Measurements from ENCODE around the gene GFOD2.
"Not testable (repeated sequence)": the region's sequence is repeated elsewhere in the genome, so short reads cannot be mapped to it uniquely, and the experiment has no call there.

GFOD2 gene

DNA sequence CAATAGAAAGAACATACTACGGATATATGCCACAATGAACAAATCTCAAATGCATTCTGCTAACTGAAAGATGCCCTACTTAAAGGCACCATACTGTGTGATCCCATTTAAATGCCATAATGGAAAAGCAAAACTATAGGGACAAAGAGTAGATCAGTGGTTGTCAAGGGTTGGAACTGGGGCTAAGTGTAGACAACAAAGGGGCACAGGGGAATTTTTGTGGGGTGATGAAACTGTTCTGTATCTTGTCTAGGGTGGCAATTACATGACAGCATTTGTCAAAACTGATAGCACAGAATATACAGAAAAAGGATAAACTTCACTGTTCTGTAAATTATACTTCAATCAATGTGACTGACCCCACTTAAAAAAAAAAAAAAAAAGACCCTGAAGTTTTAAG, 17.7 kb downstream of the GFOD2 start:
- DNase-seq = no peak

DNA sequence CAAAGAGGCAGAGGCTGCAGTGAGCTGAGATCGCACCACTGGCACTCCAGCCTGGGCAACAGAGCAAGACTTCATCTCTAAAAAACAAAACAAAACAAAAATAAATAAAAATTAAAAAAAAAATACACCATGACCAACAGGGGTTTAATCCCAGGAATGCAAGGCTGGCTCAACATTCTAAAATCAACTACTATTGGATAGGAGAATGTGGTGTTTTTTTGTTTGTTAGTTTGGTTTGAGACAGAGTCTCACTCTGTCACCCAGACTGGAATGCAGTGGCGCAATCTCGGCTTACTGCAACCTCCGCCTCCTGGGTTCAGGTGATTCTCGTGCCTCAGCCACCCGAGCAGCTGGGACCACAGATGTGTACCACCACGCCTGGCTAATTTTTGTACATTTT, 19.9 kb downstream of the GFOD2 start:
- DNase-seq = no peak

- no peak for DNase-seq
Measured at GRCh38 chr16:67697422-67698185, 21.5 kb downstream of the GFOD2 start.

GRCh38 chr16:67694611-67695010, 24.5 kb downstream of the GFOD2 start:
- no peak for DNase-seq

DNA sequence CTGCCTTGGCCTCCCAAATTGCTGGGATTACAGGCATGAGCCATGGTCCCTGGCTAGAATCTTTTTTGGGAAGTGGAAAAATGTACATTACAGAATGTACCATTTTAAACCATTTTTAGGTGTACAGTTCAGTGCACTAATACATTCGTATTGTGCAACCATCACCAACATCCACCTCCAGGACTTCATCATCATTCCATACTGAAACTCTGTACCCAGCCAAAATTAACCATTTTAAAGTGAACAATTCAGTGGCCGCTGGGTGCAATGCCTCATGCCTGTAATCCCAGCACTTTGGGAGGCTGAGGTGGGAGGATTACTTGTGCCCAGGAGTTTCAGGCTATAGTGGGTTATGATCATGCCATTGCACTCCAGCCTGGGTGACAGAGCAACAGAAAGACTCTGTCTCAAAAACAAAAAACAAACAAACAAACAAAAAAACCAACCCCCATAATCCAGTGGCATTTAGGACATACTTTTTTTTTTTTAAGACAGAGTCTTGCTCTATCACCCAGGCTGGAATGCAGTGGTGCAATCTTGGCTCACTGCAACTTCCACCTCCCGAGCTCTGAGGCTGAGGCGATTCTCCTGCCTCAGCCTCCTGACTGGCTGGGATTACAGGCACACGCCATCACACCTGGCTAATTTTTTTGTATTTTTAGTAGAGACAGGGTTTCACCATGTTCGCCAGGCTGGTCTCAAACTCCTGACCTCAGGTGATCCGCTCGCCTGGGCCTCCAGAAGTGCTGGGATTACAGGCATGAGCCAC, 25.4 kb downstream of the GFOD2 start:
- not testable (repeated sequence) for DNase-seq

- no peak for DNase-seq
Measured at GRCh38 chr16:67685388-67686112, 33.6 kb downstream of the GFOD2 start.

GRCh38 chr16:67683767-67684166, 35.3 kb downstream of the GFOD2 start:
- DNase-seq = no peak

DNA sequence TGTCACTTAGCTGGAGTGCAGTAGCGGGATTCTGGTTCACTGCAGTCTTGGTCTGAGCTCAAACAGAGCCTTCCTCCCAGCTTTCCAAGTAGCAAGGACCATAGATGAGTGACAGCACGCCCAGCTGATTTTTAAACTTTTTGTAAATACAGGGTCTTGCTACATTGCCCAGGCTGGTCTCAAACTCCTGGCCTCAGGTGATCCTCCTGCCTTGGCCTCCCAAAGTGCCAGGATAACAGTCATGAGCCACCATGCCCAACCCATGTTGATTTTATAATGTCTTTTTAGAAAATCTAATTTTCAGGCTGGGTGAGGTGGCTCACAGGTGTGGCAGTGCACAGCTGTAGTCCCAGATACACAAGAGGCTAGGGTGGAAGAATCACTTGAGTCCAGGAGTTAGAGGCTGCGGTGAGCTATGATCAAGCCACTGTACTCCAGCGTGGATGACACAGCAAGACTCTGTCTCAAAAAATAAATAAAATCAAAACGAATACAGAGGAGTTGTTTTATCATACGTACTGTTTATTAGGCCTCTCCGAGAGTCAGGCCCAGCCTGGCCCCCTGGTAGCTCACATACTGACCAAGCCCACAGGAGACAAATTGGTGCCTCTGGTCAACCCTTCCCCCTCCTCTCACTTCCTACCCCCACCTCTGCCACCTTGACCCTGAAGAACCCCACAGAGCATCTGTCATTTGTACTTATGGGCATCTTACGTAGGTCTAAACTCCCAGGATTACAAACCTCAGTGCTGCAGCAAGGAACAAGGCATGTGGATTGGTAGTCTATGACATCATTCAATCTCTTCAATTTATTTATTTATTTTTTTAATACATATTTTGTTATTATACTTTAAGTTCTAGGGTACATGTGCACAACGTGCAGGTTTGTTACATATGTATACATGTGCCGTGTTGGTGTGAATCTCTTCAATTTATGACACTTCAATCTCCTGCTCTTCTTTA, 38.9 kb downstream of the GFOD2 start:
- no peak for DNase-seq

DNA sequence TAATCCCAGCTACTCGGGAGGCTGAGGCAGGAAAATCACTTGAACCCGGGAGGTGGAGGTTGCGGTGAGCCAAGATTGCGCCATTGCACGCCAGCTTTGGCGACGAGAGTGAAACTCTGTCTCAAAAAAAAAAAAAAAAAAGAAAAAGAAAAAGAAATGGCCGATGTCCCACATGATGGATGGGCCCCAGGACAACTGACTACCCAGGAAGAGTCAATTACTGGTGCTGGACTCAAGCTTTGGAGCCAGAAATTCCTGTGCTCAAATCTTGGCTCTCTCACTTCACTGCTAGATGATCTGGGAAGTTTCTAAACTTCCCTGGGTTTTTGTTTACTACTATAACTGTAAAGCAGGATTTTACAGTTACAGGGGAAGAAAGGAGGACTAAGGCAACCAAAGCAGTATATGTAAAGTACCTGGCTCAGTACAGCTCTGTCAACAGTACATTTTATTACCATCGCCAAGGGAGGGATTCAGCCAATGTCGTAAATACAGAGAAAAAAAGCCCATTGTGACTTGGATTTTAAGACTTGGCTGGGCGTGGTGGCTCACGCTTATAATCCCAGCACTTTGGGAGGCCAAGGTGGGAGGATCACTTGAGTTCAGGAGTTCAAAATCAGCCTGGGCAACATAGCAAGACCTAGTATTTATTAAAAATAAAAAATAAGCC, 40.6 kb downstream of the GFOD2 start:
- no peak for DNase-seq

DNA sequence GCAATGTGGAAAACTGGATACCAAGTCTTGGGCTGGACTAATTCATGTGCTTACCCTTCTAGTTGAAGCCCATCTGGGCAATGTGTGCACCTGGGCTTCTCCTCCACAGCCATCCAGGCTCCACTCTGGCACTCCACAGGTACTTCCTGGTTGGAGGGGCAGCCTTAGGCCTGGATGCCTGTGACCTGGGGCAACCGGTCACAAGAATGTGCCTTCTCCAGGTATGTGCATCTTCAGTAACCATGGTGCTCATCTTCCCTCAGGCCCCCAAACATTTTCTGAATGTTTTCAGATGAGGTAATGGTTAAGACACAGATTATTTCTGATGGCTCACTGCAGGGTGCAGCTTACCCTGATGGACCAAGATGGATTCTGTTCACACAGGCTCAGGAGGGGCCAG, 41.4 kb downstream of the GFOD2 start:
- DNase-seq = no peak

DNA sequence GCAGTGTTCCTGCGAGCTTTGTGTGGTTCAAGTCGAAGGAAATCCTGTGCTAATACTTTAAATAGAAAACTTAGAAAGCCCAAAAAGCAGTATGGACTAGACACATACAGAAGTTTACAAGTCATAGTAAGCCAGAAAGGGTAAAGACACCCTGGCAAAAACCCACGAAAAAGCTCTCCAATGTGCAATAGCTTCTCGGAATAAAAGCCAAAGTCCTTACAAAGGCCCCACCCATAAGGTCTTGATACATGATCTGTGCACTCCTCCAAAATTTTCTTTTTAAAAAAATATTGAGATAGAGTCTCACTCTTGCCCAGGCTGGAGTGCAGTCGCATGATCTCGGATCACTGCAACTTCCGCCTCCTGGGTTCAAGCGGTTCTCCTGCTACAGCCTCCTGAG, 42.2 kb downstream of the GFOD2 start:
- DNase-seq = no peak

GRCh38 chr16:67676516-67676915, 42.6 kb downstream of the GFOD2 start:
- no peak for DNase-seq

GRCh38 chr16:67675999-67676398, 43.1 kb downstream of the GFOD2 start:
- no peak for DNase-seq

DNA sequence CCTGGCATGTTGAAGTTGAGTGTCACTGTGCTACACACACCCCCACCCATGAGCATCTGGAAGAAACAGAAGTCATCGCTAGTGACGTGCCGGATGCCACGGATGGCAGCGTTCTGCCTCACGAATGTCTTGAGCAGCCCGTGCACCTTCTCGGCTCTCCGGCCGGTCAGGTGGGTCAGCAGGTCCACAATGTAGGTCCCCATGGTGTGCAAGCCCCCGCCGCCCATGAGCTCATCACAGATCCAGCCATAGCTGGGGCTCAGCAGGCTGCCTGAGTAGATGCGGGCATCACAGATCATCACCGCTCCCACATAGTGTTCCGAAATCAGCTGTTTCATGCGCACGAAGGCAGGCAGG, 43.6 kb downstream of the GFOD2 start:
- no peak for DNase-seq

DNA sequence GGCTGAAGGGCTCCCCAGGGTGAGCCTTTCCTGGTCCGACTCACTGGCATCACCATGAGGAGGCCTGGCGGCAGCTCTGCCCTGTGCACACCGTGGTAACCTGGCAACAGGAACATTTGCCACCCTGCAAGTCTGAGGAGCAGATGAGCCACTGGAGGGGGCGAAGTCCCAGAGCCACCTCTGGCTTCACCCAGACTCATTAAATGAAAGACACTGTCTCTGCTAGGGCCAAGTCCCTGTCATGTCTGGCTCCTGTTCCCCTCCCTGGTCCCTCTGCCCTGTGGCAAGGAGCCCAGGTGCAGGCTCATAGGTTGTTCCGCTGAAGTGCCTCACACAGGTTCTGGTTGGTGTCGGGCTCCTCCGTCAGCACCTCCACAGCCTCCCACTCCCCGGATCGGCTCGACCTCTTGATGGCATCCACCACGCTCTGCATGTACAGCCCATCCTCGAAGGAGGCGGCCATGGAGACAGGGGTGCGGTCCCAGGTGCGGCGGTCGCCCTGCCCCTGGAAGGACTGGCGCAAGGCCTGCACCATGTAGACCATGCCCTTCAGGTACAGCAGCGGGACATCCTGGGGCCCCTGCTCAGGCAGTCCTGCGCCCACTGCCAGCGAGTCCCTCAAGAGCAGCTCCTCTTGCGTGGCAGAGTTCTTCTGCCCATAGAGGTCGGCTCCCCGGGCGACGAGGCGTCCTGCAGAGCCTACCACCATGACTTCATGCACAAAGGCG, 44.1 kb downstream of the GFOD2 start:
- no peak for DNase-seq

- DNase-seq = no peak
Measured at GRCh38 chr16:67673712-67674580, 45.2 kb downstream of the GFOD2 start.

DNA sequence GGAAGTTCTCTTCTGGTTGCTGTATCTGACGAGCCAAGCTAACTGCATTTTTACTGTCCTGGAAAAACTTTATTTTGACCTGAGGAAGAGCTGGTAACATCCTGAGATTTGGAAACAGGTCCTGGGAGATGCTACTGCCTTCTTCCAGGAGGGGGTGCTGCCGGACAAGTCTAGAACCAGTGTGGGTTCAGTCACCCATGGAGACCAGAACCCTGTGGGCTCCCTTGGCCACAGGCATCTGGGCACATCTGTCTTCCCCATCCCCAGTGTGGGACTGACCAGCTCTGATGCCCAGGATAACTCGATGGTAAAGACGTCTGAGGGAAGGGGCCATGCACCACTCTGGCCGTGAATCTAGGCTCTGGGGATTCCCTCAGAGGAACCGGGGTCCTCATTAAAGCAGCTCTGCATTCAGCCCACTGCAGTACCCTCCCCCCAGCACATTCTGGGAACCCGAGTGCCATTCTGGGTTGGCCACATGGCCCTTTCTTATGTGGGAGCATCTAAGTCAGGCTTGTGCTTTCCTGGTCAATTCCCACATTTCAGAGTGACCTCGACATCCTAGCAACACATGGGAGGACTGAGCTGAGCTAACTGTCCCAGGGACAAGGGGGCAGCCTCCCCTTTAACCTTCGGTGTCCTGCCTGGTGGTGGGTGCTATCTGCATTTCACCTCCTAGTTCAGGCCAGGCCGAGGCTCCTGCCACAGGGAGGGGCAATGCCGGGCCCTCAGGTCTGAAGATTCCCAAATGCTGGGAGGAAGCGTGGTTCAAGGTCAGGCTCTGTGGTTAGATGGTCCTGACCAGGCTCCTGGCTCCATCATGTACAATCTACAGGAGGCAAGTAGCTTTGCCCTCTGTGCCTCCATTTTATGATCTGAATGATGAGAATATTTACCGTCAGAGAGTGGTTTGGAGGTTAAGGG, 46.1 kb downstream of the GFOD2 start:
- DNase-seq = peak; percentile 38 to 52

DNA sequence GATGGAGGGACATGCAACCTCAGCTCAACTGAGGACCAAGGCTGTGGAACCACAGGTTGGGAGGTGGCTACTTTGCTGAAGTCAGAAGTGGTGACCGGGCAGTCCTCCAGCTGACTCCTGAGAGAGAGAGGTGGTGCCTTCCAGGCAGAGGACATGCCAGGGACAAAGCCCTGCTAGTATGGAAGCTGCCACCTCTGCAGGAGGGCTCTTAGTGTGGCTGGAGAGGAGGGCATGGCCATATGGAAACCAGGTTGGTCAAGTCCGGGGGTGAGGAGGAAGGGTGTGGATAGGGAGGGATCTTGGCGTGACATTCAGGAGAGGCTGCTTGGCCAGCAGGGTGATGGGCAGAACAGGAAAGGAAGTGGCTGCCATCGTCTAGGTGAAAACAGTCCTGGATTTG, 46.8 kb downstream of the GFOD2 start:
- no peak for DNase-seq

GRCh38 chr16:67669499-67670101, 49.5 kb downstream of the GFOD2 start:
- DNase-seq = no peak
